PFSK-1 (cell line): ENCODE results near the gene GFRA1.

Experiments used
- REST ChIP-seq, 2 experiments: IDR thresholded peaks; 2 replicates each; pipeline versions ENCODE4 v1.6.1 to v1.8.0; 2011 to 2012; ENCODE audit warnings: low read depth in 2 of 2, low read length in 2 of 2, control low read depth in 1 of 2, inconsistent platforms in 1 of 2, mild to moderate bottlenecking in 1 of 2, moderate library complexity in 1 of 2; ENCODE audit not compliant: insufficient read depth in 1 of 2
- SIN3A ChIP-seq: IDR thresholded peaks from 2 replicates; pipeline ENCODE4 v1.6.1; 2012; ENCODE audit warnings: mild to moderate bottlenecking, low read length, moderate library complexity, borderline replicate concordance; ENCODE audit not compliant: insufficient read depth
- TAF1 ChIP-seq: IDR thresholded peaks from 2 replicates; pipeline ENCODE4 v1.6.1; 2012; ENCODE audit warnings: low read length, control low read depth, borderline replicate concordance; ENCODE audit not compliant: insufficient read depth

- TF ChIP-seq SIN3A (no peak), REST (IDR thresholded peaks at IDR 0.05; ENCODE audit: insufficient read depth in 1 of 2, low read depth in 2 of 2, low read length in 2 of 2) (no peak), TAF1 (no peak)
These were observed 87.7 kb downstream of the GFRA1 start for GRCh38 chr10:116185199-116185867.
